ENCODE data around the gene FBXL13.
"Not testable (repeated sequence)": the region's sequence is repeated elsewhere in the genome, so short reads cannot be mapped to it uniquely, and the experiment has no call there.

Gene FBXL13

DNA sequence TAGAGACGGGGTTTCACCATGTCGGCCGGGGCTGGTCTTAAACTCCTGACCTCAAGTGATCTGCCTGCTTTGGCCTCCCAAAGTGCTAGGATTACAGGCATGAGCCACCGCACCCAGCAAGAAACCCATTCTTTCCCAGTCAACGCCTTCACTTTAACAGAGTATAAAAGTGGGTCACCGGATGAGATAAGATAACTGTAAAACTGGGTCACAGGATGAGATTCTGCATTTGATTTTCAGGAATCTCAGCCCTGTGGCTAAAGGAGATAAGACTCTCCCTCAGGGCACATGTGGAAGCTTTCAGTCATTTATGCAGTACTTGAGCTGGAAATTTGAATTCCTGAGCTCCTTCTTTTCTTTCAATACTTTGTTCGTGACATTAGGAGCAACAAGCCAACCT lies 91.0 kb downstream of the FBXL13 start:
- DNase-seq (ENCODE audit: low read depth in 2 of 2) = no peak

DNA sequence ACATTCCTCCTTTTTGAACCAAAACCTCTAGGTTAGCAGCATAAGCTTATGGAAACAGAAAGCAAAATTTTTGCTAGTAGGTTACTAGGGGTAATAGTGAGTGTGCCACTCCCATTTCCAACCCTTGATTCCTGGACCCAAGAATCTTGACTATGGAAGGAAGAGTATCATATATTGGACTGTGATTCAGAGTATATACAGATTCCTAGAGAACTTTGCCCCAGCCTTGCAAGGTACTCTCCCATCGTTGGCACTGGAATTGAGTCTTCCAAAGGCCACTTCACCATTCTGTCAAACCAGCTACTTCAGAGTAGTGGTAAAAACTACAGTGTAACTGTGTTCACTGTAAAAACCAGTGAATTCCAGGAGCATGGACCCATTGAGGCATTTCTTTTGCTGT lies 92.4 kb downstream of the FBXL13 start:
- no peak for DNase-seq (ENCODE audit: low read depth in 2 of 2)

DNA sequence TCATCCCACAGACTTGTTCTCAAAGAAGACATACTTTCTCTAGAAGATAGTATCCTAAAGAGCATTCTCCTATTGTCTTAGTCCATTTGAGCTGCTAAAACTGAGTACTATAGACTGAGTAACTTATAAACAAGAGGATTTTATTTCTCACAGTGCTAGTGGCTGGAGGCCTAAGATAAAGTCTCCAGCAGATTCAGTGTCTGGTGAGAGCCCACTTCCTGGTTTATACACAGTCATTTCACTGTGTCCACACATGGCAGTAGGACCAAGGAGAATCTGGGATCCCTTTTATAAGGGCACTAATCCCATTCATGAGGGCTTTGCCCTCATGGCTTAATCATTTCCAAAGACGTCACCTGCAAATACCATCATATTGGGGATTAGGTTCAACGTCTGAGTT lies 93.1 kb downstream of the FBXL13 start:
- DNase-seq (ENCODE audit: low read depth in 2 of 2) = no peak

DNA sequence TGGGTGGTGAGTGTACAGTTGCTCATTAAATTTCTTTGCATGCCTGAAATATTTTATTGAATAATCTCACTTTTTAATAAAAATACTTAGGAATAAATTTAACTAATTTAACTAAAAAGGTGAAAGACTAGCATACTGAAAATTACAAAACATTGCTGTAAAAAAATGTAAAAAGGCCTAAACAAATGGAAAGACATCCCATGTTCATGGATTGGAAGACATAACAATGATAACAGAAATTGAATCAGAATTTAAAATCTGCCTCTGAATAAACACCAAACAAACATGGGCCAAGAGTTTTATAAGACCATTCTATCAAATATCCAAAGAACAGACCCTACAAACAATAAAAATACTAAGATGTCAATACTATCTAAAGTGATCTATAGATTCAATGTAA lies 94.9 kb downstream of the FBXL13 start:
- no peak for DNase-seq (ENCODE audit: low read depth in 2 of 2)

DNA sequence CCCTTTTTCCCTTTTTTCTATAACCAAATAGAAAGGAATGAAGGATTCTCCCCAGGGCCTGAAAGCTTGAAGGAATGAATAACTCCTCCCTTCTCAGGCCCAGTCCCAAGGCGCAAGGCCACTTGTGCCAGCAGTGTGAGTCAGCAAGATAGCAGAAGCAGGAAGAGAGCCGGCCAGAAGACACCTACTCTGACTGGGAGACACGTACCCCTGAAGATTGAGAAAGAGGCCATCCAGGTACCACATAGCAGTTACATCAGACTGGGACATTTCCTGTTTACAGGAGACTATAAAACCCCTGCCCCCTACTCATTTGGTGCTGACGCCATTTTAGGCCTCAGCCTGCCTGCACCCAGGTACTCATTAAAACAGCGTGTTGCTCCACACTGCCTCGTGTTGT lies 96.3 kb downstream of the FBXL13 start:
- no peak for DNase-seq (ENCODE audit: low read depth in 2 of 2)

DNA sequence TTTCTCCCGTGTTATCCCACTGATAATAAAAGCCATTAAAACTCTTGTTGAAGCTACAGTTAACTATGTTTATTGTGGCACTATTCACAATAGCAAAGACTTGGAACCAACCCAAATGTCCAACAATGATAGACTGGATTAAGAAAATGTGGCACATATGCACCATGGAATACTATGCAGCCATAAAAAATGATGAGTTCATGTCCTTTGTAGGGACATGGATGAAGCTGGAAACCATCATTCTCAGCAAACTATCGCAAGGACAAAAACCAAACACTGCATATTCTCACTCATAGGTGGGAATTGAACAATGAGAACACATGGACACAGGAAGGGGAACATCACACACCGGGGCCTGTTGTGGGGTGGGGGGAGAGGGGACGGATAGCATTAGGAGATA lies 97.0 kb downstream of the FBXL13 start:
- not testable (repeated sequence) for DNase-seq (ENCODE audit: low read depth in 2 of 2)

DNA sequence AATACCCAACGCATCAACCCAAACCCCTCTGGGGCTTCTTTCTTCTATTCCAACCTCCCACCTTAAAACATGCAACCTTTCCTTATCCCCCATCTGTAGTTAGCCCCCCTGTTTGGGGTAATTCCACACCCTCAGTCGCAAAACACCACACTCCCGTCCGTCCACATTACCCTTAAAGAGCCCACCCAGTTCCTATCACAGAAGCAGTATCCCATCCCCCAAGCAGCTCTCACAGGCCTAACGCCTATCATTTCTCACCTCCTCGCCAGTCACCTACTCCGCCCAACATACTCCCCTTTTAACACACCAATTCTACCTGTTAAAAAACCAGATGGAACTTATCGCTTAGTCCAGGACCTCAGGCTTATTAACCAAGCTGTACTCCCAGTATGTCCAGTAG lies 98.1 kb downstream of the FBXL13 start:
- no peak for DNase-seq (ENCODE audit: low read depth in 2 of 2)

DNA sequence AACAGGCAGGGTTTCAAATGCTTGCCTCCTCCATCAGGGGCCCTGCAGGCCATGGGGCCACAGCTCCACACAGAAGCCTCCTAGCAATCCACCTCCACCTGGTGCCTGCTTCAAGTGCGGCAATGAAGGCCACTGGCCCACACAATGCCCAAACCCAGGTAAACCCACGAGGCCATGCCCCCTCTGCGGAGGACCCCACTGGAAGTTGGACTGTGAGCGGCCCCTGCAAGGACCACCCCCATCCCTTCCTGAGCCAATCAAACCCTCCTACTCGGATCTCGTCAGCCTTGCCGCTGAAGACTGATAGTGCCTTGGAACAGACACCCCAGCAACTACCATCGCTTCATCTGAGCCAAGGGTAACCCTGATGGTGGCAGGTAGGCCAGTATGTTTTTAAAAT lies 98.7 kb downstream of the FBXL13 start:
- DNase-seq (ENCODE audit: low read depth in 2 of 2) = no peak

DNA sequence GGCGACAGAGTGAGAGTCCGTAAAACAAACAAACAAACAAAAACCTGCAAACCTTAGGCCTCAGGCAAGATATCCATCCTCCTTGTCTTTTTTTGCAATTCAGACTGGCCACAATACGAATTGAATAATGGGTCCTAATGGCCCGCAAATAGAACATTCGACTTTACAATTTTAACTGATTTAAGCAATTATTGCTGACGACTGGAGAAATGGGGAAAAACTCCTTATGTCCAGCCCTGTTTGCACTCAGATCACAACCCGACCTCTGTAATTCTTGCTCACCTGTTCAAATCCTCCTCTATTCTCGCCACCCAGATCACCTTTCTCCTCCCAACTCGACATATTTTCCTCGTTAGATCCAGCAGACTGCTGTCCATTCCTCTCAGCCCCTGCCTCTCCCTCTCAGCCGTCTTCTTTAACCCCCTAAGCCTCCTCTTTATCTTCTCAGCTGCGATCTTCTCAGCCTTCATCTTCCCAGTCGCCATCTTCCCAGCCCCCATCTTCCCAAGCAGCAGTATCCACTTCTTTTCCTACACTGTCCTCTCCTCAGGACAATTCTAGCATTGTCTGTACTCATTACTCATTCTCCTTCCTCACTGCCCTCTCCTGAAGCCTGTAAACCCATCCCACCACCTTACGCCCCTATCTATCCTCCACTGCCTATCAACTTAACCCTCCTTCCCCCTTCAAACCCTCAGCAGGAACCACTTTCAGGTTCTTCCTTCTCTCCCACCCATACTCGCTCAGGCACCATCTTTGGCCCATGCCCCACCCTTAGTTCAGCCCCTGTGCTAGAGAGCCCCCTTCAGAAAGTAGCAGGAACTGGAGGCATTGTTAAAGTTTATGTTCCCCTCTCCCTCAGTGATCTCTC lies 100.0 kb downstream of the FBXL13 start:
- DNase-seq (ENCODE audit: low read depth in 2 of 2) = no peak

DNA sequence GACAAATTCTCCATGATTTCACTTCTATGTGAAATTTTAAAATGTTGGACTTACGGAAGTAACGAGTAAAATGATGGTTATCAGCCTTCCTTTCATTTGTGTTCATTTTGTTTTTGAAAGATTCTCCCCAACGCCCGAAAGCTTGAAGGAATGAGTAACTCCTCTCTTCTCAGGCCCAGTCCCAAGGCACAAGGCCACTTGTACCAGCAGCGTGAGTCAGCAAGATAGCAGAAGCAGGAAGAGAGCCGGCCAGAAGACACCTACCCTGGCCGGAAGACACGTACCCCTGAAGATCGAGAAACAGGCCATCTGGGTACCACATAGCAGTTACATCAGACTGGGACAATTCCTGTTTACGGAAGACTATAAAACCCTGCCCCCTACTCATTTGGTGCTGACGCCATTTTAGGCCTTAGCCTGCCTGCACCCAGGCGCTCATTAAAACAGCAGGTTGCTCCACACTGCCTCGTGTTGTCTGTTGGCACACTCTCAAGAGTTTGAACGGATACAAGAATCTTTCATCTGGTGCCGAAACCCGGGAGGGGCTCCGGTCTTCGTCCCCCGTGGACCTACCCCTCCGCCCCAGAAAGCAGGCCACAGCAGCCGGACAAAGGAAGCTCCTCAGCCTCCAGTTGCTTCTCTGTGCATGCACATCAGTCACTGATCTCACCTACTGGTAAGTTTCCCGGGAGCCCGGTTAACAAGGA lies 101.3 kb downstream of the FBXL13 start:
- no peak for DNase-seq (ENCODE audit: low read depth in 2 of 2)

DNA sequence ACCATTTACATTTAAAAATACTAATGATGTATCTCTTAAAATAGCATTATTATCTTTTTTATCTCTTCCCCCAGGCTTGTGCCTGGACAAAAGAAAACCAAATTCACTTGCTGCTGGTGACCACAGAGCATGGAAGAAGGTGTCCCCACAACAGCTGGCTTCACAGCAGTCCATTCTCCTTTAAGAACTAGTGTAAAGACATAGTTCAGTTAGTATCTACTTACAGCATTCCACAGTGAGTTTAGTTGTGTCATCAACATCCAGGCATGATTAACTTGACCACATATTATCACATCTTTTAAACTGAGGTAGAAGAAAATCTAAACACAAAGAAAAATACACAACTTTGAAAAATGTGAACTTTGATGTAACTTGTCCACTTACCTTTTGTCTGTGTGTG lies 106.8 kb downstream of the FBXL13 start:
- no peak for DNase-seq (ENCODE audit: low read depth in 2 of 2)

DNA sequence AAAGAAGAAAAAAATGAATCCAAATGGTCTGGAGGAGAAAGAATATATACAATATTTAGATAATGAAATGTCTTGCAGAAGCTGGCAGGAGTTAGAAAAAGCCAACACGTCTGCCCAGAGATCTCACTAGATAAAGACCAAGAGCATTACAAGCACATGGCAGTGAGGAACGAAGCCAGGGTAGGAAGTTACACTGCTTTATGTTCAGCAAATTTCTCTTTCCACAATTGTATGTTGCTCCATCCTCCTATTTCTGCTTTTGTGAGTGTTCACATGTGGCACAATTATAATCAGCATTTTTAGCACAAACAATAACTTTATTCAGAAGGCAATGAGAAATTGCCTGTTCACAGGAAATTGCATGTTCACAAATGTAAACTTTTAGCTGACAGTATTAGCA lies 108.1 kb downstream of the FBXL13 start:
- no peak for DNase-seq (ENCODE audit: low read depth in 2 of 2)

DNA sequence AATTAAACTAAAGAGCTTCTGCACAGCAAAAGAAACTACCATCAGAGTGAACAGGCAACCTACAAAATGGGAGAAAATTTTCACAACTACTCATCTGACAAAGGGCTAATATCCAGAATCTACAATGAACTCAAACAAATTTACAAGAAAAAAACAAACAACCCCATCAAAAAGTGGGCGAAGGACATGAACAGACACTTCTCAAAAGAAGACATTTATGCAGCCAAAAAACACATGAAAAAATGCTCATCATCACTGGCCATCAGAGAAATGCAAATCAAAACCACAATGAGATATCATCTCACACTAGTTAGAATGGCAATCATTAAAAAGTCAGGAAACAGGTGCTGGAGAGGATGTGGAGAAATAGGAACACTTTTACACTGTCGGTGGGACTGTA lies 112.6 kb downstream of the FBXL13 start:
- not testable (repeated sequence) for DNase-seq (ENCODE audit: low read depth in 2 of 2)

DNA sequence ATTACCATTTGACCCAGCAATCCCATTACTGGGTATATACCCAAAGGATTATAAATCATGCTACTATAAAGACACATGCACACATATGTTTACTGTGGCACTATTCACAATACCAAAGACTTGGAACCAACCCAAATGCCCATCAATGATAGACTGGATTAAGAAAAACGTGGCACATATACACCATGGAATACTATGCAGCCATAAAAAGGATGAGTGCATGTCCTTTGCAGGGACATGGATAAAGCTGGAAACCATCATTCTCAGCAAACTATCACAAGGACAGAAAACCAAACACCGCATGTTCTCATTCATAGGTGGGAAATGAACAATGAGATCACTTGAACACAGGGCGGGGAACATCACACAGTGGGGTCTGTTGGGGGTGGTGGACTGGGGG lies 116.6 kb downstream of the FBXL13 start:
- DNase-seq (ENCODE audit: low read depth in 2 of 2) = not testable (repeated sequence)

DNA sequence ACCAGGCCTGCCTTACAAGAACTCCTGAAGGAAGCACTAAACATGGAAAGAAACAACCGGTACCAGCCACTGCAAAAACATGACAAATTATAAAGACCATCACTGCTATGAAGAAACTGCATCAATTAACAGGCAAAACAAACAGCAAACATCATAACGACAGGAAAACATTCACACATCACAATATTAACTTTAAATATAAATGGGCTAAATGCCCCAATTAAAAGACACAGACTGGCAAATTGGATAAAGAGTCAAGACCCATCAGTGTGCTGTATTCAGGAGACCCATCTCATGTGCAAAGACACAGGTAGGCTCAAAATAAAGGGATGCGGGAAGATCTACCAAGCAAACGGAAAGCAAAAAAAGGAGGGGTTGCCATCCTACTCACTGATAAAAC lies 120.2 kb downstream of the FBXL13 start:
- not testable (repeated sequence) for DNase-seq (ENCODE audit: low read depth in 2 of 2)

DNA sequence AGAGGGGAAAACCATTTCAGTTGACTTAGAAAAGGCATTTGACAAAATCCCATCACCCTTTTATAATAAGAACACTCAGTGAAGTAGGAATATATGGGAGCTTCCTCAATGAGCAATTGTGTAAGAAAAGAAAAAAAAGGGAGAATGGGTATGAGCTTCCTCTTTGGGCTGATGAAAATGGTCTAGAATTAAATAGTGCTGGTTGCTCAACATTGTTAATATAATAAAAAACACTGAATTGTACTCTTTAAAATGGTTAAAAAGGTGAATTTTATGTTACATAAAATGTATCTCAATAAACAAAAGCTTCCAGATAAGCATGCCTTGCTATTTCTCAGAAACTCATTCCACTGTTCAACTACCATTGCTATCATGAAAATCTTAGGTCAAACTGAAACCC lies 121.2 kb downstream of the FBXL13 start:
- DNase-seq (ENCODE audit: low read depth in 2 of 2) = no peak

DNA sequence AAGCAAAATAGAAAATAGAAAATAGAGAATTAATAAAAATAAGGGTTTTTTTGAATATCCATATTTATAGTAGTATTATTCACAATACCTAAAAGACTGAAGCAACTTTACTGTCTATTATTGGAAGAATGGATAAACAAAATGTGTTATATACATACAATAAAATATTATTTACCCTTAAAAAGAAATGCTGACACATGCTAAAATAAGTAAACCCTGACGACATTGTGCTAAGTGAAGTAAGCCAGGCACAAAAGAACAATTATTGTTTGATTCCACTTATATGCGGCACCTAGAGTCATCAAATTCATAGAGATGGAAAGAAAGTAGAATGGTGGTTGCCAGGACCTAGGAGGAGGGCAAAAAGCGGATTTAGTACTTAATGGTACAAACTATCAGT lies 122.8 kb downstream of the FBXL13 start:
- no peak for DNase-seq (ENCODE audit: low read depth in 2 of 2)

DNA sequence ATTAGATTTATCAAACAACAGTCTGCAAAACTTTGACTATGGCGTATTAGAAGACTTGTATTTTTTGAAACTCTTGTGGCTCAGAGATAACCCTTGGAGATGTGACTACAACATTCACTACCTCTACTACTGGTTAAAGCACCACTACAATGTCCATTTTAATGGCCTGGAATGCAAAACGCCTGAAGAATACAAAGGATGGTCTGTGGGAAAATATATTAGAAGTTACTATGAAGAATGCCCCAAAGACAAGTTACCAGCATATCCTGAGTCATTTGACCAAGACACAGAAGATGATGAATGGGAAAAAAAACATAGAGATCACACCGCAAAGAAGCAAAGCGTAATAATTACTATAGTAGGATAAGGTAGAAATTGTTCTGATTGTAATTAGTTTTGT lies 130.4 kb downstream of the FBXL13 start:
- DNase-seq (ENCODE audit: low read depth in 2 of 2) = no peak

DNA sequence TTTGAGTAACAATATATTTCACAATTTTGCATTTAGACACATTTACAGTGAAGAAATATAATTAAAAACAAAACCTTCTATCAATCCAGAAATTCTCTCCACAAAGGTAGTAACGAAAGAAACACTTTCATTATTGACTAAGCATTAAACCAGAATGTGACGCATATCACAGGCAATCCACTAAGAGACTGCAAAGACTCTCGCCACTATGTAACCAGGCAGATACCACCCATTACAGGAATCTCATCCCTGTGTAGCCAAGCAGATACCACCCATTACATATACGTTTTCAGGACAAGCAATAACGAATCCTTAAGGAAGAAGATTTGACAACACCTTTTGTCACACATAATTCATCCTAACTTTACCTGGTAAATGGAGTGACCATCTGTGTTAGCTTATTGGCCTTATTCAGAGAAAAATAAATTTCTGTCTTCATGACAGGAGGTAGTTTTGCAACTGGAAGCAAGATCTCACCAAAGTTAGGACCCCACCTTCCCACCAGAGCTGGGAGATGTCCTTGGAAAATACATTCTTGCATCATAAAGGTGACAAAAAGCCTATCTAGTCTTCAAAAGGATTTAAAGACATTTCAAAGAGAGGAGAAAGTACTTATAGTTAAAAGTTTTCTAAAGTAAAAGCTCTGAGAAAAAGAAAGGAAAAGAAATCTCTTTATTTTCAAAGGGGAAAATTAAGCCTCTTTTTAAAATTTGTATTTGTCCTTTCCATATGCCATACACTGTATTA lies 131.0 kb downstream of the FBXL13 start:
- no peak for DNase-seq (ENCODE audit: low read depth in 2 of 2)

DNA sequence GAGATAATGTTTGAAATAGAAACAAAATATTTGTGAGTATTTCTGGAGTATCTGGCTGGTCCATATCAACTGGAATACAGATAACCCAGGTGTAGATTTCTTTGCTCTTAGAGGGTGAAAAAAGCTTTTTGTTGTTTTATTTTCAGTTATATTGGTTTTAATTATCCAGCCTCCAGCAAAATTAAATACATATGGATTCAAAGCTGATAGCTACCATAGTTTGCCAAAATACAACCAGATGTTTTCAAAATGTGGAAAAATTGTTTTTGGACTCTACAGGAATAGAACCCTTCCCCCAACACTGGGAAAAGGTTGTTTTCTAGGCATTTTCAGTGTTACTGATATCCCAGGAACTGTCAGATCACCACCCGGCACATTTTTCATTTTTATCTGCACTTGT lies 131.7 kb downstream of the FBXL13 start:
- no peak for DNase-seq (ENCODE audit: low read depth in 2 of 2)

DNA sequence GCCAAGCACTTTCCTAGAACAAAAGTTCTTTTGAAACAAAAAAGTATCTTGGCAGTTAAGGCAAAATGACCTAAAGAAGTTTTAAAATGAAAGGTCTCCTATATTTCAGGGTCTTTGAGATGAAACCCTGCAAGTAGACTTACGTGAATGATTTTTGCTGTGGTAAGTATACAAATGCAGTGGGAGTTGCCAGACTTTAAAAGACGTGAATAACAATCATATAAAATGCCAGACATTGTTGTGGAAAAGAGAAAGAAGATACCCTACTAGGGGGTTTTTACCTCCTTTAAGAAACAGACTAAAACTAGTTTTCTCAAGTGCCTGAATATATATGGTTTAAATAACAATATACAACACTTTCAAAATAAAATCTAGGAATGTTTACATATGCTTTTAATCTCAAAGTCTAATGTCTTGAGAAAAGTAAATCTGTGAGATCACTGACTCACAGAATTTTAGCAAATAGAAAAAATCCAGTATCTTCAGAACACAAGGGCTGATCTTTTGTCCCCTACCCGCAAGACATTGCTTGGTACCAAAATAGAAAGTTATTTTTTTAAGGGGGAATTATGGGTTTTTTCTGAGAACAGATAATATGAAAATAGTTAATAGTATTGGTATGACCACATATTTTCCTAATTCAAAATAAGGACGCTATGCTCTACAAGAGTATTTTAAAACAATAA lies 132.3 kb downstream of the FBXL13 start:
- DNase-seq (ENCODE audit: low read depth in 2 of 2) = no peak

DNA sequence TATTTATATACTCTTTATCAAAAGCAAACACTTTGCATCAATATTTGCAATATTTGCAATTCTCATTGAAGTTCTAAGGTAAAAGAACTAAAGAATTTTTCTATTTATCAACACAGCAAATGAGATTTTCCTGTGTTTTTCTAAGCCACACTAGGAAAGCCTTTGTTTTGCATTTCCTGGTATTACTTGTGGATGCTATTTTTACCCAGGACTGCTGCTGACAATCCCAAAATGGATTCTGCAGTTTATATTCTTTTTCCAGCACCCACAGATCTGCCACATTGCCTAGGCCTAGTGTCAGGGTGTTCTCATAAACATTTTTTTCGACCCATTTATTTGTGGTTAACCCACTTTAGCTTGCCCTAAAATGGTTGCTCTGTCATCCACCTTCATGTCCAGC lies 135.9 kb downstream of the FBXL13 start:
- no peak for DNase-seq (ENCODE audit: low read depth in 2 of 2)
